Measurements from ENCODE around the gene RBM11.

RBM11 gene

GRCh38 chr21:14243874-14244273 lies 27.9 kb downstream of the RBM11 start:
- ChIA-PET POLR2A (no interaction called here), CTCF (interaction anchor here (1.1 to 1.6 kb wide), 2 partner anchors 9 to 16 kb away, joined by 3 to 4 read pairs; no protein-coding TSS in a partner anchor)
- Histone ChIP-seq H3K4me3 (ENCODE audit: low read depth, low read length) (no peak overlapping the region), H3K36me3 (ENCODE audit: control insufficient read depth in 2 of 2, insufficient read depth in 1 of 2, low read length in 2 of 2) (no peaks in the 10 kb centered on the region), H3K27ac (ENCODE audit: extremely low read depth, low read depth, low read length) (no peak overlapping the region), H3K9me3 (ENCODE audit: control insufficient read depth, insufficient read depth, low read depth, low read length) (no peaks in the 10 kb centered on the region), H3K4me1 (ENCODE audit: control insufficient read depth, insufficient read depth, low read length) (no peaks in the 10 kb centered on the region)
- TF ChIP-seq ZNF664 (tag by site-specific recombination; IDR thresholded peaks at IDR 0.05) (no peak), HOXC10 (CRISPR knock-in tag; IDR thresholded peaks at IDR 0.05) (no peak), ZFP41 (tag by site-specific recombination; IDR thresholded peaks at IDR 0.05; ENCODE audit: borderline replicate concordance) (no peak)

DNA sequence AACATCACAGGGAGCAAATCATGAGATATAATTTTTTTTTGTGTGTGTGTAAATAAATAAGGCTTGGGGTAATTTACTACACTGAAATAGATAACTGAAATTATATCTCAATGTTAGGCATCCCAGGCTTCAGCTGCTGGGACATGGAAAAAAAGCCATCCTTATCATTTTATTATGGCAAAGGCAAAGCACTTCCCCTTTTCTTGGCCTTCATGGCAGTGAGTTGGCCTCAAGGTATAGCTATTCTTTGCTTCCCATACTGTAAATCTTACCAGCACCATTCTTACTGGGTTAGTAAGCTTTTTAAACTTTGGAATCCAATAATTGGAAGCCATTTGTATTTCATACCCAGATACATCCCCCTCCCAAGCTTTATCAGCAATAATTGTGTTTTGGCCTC lies 29.0 kb downstream of the RBM11 start:
- ChIA-PET CTCF (interaction anchor here (1.0 to 1.6 kb wide), 2 partner anchors 8 to 15 kb away, joined by 4 to 8 read pairs; no protein-coding TSS in a partner anchor), POLR2A (no interaction called here)
- no peaks in the 10 kb centered on the region for H3K36me3 ChIP-seq (ENCODE audit: control insufficient read depth in 2 of 2, insufficient read depth in 1 of 2, low read length in 2 of 2)
- no peak overlapping the region for H3K4me3 ChIP-seq (ENCODE audit: low read depth, low read length)
- TF ChIP-seq KLF1 (tag by site-specific recombination; IDR thresholded peaks at IDR 0.05) (no peak), ZNF416 (tag by site-specific recombination; IDR thresholded peaks at IDR 0.05) (no peak), HOXA7 (CRISPR knock-in tag; IDR thresholded peaks at IDR 0.05; ENCODE audit: borderline replicate concordance) (no peak), ZNF239 (tag by site-specific recombination; IDR thresholded peaks at IDR 0.05) (no peak), ZNF792 (tag by site-specific recombination; IDR thresholded peaks at IDR 0.05) (no peak), GLI2 (tag by site-specific recombination; IDR thresholded peaks at IDR 0.05; ENCODE audit: borderline replicate concordance, low read depth) (no peak), GFI1B (tag by site-specific recombination; IDR thresholded peaks at IDR 0.05) (no peak), PRDM10 (tag by site-specific recombination; IDR thresholded peaks at IDR 0.05) (no peak), PRDM2 (tag by site-specific recombination; IDR thresholded peaks at IDR 0.05; ENCODE audit: borderline replicate concordance) (no peak), ZNF623 (tag by site-specific recombination; IDR thresholded peaks at IDR 0.05) (no peak), ZNF311 (tag by site-specific recombination; IDR thresholded peaks at IDR 0.05; ENCODE audit: borderline replicate concordance) (no peak), ZNF701 (tag by site-specific recombination; IDR thresholded peaks at IDR 0.05) (no peak)
- TF ChIP-seq, protein P1, sequence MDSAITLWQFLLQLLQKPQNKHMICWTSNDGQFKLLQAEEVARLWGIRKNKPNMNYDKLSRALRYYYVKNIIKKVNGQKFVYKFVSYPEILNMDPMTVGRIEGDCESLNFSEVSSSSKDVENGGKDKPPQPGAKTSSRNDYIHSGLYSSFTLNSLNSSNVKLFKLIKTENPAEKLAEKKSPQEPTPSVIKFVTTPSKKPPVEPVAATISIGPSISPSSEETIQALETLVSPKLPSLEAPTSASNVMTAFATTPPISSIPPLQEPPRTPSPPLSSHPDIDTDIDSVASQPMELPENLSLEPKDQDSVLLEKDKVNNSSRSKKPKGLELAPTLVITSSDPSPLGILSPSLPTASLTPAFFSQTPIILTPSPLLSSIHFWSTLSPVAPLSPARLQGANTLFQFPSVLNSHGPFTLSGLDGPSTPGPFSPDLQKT (IDR thresholded peaks at IDR 0.05; ENCODE audit: borderline replicate concordance, low read depth, low read length) = no peak
- H3K27ac ChIP-seq (ENCODE audit: extremely low read depth, low read depth, low read length) = no peak overlapping the region
- H3K4me1 ChIP-seq (ENCODE audit: control insufficient read depth, insufficient read depth, low read length) = no peaks in the 10 kb centered on the region
- no peaks in the 10 kb centered on the region for H3K9me3 ChIP-seq (ENCODE audit: control insufficient read depth, insufficient read depth, low read depth, low read length)
